T-helper 22 cell (primary cell): Measurements from ENCODE around the gene AOC3.
A peak's percentile ranks its signal among the peaks of the same experiment; 100 is the strongest.

Experiments used
- DNase-seq: peaks from one replicate; pipeline ENCODE4 v3.0.0-alpha.2; 2020; ENCODE audit warnings: low read depth

Gene AOC3, protein sequence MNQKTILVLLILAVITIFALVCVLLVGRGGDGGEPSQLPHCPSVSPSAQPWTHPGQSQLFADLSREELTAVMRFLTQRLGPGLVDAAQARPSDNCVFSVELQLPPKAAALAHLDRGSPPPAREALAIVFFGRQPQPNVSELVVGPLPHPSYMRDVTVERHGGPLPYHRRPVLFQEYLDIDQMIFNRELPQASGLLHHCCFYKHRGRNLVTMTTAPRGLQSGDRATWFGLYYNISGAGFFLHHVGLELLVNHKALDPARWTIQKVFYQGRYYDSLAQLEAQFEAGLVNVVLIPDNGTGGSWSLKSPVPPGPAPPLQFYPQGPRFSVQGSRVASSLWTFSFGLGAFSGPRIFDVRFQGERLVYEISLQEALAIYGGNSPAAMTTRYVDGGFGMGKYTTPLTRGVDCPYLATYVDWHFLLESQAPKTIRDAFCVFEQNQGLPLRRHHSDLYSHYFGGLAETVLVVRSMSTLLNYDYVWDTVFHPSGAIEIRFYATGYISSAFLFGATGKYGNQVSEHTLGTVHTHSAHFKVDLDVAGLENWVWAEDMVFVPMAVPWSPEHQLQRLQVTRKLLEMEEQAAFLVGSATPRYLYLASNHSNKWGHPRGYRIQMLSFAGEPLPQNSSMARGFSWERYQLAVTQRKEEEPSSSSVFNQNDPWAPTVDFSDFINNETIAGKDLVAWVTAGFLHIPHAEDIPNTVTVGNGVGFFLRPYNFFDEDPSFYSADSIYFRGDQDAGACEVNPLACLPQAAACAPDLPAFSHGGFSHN

DNA sequence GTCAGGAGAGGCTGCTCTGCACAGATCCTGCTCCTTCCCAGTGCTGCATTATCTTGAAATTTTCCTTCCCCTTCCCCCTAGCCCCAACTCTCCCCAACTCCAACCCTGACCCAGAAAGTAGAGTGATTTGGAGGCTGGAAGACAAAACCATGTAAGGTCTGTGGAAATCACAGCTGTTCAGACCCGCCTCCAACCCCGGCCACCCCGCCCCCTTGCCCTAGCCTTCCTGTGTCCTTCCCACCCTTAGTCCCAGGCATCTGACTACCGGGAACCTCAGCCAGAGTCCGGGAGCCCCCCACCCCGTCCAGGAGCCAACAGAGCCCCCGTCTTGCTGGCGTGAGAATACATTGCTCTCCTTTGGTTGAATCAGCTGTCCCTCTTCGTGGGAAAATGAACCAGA is at the start of gene AOC3:
Gene AOC3, plus strand, starts transcription at position 246 of the 400 bp plus-strand sequence. Its CDS starts 145 bp downstream, at position 391.
- DNase-seq, result no peak

GRCh38 chr17:42803074-42803883 is 47.7 kb upstream of the AOC3 start:
- DNase-seq, result no peak

- DNase-seq, result no peak
These were observed 46.1 kb upstream of the AOC3 start for GRCh38 chr17:42804918-42805367.

DNA sequence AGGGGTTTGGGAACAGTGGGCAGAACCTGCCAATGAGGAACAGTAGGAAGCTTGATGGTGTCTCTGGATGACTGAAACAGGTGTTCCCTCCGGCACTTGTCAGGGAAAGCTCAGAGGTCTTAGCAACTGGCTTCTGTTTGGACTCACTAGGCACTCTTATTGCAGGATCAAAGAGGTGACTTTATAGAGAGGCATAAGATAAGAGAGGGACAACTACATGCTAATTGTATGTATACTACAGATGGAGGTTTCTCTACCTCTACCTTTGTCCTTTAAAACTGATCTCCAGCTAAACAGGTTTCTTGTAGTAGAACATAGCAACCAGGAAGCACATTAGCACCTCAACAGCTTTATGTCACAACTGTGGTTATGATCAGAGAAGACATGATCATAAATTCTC is 44.8 kb upstream of the AOC3 start:
- DNase-seq, result no peak

- no peak for DNase-seq
These were observed 41.7 kb upstream of the AOC3 start for GRCh38 chr17:42809250-42809649.

DNA sequence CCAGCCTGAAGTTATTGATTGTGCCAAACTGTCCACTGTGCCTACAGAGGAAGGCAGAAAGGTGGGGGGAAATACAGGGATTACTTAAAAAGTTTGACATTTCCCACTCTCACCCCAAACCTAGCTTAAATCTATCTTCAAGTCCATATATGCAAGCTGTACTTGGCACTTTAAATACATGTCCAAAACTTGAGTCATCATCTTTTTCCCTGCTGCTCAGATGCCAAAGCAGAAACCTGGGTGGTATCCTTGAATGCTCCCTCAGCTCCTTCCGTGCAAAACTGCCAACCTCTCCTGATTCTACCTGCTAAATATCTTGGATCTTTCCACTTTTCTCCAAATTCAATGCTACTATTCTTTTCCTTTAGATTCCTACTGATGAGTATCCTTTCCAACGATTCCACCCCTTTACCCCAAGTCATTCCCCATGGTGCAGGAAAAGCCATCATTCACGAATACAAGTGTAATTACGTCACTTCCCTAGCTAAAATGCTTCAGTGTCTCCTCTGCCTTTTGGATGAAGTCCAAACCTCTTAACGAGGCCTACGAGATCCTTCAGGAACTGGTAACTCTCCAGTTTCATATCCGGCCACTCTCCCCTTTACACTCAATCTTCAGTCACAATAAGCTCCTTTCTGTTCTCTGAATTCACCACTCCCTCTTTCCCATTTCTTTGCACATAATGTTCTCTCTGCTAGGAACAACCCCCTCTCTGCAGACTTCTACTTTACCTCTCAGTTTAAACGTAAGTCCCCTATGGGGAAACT is 36.2 kb upstream of the AOC3 start:
- DNase-seq, result no peak

GRCh38 chr17:42817866-42818265 is 33.1 kb upstream of the AOC3 start:
- no peak for DNase-seq

DNA sequence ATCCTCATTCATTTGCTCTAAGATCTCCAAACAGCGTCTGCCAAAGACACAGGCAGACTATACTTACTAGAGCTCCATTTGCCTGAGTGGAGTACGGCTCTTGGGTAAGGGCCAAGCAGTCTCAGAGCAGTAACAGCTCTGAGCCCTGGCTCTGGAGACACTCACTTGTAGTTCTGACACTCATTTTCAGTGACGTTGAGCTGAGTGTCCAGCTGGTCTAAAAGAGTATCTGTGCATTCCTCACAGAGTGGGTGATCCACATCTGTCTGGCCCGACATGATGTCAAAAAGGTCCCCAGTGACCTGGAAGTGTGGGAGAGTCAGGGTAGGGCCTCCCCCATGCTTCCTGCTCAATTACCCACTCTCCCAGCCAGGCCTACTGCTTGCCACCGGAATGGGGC is 32.6 kb upstream of the AOC3 start:
- no peak for DNase-seq

DNA sequence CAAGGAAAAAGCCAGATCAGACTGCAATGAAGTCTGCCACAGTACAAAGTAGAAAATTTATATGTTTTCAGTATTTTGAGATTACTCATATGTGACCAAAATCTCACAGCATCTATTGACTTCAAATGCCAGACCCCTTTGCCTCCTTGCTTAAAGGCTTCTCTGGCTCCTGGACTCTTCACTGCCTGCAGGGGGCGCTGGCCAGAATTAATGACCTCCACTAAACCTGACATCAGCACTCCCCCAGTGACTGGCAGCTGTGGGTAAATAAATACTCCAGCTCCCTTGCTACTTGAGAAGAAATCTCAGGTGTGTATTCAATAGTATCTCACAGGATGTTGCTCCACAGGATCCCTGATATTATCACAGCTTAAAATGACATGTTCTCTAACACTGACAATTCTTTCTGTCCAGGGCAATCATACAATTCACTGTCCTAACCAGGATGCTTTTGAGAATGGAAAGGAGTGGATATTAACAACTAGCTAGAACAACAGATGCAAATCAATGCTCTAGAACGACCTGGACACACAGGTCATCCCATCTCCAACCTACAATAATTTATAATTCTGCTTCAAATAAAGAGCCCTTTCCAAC is 31.0 kb upstream of the AOC3 start:
- DNase-seq, result peak; percentile 36

DNA sequence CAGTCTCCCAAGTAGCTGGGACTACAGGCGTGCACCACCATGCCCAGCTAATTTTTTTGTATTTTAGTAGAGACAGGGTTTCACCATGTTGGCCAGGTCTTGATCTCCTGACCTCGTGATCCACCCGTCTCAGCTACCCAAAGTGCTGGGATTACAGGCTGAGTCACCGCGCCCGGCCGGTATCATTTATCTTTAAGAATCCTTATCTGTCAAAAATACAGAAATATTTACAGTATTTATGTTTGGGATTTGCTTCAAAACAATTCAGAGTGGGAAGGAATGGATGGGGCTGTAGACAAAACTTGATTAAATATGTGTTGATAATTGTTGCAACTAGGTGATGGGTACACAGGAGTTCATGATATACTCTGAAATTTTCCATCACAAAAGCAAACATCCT is 29.8 kb upstream of the AOC3 start:
- DNase-seq, result no peak

GRCh38 chr17:42827472-42827871 is 23.5 kb upstream of the AOC3 start:
- no peak for DNase-seq

DNA sequence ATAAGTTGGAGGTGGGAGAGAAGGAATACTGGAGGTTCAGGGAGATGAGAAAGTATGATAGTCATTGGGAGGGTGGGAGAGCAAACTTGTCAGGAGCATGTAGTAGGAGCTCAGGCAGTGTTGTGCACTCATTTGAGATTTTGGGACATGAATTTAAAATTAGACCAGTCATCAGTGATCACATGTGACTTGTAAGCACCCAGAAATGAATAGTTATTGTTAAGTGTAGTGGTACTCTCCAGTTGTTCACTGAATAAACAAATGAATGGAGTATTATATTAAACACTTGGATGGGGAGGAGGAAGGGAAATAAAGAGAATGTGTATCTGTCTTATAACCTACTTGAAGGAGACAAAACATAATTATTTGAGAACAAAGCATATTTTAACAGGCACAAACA is 20.0 kb upstream of the AOC3 start:
- DNase-seq, result no peak

- DNase-seq, result no peak
These were observed 18.6 kb upstream of the AOC3 start for GRCh38 chr17:42832213-42832933.

- DNase-seq, result peak; percentile 83
These were observed 17.8 kb upstream of the AOC3 start, which contains the start of gene PSME3 for GRCh38 chr17:42832934-42833766. TSS of gene PSME3 (plus strand) at chr17:42833397. CDS start at chr17:42833632, 235 bp downstream.

DNA sequence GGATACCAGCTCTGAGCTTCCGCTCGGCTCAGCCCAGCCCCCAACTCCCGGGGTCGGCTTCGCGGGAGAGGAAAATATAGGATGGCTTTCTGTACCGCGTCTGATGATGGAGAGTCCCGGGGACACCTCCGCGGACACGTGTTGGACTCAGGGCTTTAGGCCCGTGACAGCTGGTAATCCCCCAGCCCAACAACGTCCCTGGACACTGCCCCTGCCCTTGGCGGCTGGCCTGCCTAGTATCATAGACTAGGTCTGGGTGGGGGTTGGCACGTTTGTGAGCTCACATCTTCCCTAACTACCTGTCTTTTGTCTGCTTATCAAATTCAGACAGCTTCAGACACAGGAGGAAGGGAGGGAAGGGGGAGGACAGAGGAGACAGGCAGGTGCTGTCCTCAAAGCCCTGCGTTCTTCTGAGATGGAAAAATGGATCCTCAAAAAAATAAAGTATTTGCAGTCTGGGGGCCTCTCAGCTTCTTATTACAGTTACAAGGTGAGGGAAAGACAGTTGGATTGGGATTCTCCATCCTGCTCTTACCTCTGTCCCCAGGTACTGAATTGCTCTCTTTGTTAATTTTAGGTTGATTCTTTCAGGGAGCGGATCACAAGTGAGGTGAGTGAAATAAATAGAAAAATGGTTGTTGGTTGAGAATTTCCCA is 17.1 kb upstream of the AOC3 start:
- DNase-seq, result no peak

- DNase-seq, result no peak
These were observed 15.3 kb upstream of the AOC3 start for GRCh38 chr17:42835732-42836131.

- DNase-seq, result no peak
These were observed 8.9 kb upstream of the AOC3 start for GRCh38 chr17:42841975-42842685.

DNA sequence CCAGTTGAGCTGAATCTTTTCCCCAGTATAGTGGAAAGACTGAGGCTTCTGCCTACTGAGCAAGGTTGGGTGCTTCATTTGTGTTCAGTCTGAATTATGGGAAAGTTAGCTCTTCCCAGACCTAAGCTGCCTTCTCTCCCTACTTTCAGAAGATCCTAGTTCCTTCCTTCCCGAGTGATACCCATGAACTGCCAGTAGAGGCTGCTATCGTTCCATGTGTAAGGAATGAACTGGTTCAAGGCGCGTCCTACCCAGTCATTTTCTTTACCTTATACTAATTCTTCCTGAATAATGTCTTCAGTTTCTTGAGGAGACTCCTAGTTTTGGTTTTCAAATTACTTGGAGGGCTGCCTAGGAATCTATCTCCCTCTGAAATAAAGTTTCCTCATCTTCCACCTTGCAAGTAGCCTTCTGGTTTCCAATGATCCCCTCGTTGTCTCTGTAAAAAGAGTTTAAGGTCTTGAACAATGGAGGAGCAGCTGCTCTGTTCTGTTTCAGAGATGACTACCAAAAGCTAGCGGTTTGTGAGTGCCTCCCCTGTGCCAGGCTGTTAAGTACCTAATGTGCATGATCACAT is 7.6 kb upstream of the AOC3 start:
- no peak for DNase-seq
